ENCODE data around the gene ZNF212.
"Not testable (repeated sequence)": the region's sequence is repeated elsewhere in the genome, so short reads cannot be mapped to it uniquely, and the experiment has no call there.

The ZNF212 gene

DNA sequence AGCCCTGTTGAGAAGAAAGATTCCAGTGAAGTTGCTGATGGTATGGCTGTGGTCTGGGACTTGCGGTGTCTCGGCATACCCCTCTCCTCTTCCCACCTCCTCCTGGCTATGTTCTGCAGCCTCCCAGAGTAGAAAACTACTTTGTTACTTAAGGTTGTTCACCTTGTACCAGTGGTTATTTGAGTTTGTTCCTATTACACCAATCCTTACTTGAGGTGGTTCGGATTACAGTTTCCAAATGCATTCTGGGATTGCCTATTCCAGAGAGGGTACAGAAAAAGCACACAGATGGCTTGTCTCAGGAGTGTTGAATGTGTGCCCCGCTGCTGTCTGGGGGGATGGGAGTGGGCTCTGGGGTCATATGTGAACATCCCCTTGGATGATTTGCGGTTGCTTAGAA, 15.7 kb downstream of the ZNF212 start:
- no peak for DNase-seq

DNA sequence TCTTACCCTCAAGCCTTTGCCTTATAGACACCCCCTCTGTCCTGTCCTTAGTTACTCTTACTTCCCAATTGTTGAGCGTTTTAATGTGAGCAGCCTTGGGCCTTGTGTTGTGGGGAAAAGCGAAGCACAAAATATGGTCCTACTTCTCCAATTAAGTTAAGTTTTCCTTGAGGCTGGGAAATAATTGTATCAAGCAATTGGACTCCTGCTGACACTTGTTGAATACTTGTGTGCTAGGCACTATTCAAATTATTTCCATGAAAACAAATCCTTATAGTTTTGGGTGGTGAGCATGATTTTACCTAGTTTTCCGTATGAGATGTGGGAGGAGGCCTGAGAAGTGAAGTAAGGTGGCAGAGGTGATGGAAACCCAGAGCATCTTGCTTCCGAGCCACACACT, 17.1 kb downstream of the ZNF212 start:
- no peak for DNase-seq

DNA sequence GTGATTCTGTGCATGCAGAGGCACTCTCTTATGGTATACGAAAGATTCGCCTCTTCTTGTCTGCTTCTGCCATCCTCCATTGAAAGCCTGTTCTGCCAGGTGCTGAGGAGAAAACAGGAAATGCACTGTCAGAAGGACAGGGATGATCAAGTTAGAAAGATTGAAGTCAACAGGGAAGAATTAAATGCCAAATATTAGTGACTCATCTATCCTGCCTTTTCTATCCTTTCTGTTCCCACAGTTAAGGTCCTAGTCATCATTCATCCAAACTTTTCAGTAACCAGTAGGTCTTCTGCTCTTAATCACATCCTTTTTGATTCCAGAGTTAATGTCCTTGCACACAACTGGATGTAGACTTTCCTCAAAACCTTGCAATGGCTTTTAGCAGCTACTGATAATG, 17.7 kb downstream of the ZNF212 start:
- DNase-seq = no peak

DNA sequence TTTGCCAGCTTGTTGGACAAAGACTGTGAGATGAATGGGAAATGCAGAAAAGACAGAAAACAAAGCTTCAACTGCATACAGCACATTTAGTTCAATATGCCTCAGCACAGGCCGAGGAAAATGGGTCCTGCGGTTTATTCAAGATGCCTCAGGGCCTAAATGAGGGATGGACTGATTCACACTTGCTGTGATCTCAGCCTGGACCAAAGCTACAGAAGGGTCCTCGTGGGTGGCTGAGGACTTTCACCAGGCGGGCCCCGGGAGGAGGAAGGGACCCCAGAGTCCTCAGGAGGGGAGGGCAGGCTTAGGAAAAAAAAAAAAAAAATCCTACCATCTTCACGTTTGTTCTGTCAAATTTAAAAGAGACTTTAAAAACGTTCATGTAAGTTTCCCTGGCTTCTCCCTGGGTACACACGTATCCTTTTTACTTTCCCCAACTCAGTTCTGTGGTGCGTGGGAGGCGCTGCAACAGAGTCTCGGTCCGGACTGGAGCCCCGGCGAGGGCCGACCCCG, 21.9 kb downstream of the ZNF212 start:
- peak; percentile 66 for DNase-seq

DNA sequence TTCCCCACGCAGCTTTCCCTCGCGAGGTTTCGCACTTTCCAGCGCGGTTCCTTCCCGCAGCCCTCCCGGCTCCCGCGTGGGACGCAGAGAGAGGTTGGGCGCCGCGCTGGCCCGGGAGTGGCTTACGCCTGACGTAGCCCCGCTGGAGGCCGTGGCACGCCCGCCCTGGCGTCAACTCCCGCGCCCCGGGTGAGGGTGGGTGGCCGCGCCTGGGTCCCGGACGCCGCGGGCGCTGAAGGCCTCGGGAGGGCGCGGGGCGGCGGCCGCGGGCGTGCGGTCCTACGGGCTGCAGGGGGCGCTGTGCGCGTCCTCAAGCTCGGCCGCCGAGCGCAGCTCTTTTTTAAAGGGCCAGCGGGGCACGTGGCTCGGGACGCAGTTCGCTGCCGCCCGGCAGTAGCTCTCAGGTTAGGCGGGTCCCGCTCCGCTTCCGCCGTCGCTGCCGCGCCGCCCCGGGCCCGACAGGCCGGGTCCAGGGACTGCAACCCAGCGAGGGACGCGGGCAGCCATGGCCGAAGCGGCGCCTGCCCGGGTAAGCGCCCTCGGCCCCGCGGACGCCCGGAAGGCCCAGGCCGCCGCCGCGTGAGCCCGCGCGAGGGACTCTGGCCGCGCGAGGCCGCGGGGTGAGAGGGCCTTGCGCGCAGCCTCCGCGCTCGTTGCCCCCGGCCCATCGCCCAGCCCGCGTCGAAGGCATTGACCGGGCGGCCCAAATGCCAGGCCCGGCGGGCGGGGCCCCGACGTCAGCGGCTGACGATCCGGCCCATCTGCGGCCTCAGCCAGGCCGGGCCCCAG, 22.6 kb downstream of the ZNF212 start, which contains the start of gene ZNF783:
Gene ZNF783, plus strand, starts transcription at position 368 of the 789 bp plus-strand sequence. Its CDS starts 138 bp downstream, at position 506.
- peak; percentile 96 for DNase-seq

DNA sequence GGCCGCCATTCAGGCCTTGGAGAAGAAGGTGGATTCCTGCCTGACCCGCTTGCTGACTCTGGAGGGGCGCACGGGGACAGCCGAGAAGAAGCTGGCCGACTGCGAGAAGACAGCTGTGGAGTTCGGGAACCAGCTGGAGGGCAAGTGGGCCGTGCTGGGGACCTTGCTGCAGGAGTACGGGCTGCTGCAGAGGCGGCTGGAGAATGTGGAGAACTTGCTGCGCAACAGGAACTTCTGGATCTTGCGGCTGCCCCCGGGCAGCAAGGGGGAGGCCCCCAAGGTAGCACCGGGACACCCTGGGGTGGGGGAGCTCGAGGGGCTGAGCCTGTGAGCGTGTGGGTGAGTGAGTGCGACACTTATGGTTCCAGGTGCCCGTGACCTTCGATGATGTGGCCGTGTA, 27.0 kb downstream of the ZNF212 start:
- no peak for DNase-seq

DNA sequence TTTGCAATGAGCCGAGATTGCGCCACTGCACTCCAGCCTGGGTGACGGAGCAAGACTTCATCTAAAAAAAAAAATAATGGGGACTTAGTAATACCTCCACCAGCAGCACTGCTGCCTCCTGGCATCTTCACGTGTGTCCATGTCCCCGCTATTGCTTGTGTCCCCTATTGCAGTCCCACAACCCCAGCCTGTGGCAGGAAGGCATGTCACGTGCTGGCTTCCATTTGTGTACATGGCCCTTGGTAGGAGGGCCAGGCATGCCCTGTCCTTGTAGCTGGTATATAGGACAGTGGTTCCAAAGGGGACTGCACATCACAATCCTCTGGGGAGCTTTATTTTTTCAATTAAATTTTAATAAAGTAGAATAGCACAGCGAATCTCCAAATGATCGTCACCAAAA, 28.3 kb downstream of the ZNF212 start:
- DNase-seq = no peak

DNA sequence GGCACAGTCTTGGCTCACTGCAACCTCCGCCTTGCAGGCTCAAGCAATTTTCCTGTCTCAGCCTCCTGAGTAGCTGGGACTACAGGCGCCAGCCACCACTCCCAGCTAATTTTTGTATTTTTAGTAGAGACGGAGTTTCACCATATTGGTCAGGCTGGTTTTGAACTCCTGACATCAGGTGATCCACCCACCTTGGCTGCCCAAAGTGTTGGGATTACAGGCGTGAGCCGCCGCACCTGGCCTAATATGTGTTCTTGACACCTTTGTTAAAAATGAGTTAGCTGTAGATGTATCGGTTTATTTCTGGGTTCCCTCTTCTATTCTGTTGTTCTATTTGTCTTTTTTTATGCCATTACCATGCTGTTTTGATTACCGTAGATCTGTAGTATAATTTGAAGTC, 35.0 kb downstream of the ZNF212 start:
- not testable (repeated sequence) for DNase-seq

DNA sequence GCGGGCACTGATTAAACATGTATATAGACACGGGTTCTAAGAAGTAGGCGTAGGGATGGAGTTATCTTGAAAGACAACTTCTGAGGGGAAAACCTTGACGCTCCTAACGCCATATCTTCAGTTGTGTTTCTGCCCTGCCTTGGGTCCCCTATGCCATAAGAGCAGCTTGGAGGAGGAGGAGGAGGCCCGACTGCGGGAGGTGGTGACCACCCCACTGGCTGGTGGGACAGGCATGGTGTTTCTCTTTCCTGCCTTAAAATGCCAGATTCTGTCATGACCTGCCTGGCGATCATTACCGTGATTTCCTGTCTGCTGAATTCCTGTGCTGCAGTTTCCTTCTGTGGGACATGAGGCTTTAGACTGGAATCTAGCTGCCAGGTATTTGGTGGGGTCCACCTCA, 38.4 kb downstream of the ZNF212 start:
- no peak for DNase-seq

DNA sequence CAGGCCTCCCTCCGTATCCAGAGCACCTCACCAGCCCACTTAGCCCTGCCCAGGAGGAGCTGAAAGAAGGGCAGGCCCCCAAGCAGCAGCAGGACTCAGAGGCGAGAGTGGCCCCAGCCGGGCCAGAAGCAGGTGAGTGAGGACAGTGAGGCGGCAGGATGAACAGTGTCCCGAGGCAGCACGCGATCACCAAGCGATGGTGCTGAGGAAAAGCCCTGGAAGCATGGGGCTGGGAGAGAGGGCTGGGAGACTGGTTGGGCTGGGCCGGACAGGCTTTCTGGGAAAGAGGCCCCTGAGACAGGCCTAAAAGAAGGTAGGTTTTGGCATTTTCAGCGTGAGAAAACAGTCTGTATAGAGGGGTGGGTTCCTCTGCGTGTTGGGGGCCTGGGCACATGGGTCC, 38.9 kb downstream of the ZNF212 start:
- DNase-seq = no peak

DNA sequence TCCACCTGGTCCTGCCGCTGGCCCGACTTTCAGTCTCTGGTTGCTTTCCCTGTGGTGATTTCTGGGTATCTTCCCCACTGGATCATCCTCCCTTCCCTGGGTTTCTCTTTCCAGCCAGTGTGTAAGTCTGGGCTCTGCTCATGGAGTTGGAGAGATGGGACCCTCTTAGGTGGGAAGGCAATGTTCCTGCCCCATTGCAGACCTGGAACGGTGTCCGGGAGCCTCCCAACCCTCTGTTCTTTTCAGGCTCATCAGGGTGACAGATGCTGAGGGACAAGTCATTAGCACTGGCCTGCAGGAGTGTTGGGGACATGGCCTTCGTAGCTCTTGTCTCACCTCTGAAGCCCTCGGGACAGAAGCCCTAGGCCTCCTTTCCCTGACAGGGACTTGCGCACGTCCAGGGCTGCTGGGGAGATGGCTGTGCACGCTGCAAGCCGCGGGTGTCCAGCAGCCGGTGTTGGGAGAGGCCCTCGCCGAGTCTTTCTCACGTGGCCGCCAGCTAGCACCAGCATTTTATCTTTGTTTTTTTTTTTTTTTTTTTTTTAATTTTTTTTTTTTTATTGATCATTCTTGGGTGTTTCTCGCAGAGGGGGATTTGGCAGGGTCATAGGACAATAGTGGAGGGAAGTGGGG, 39.8 kb downstream of the ZNF212 start:
- no peak for DNase-seq

DNA sequence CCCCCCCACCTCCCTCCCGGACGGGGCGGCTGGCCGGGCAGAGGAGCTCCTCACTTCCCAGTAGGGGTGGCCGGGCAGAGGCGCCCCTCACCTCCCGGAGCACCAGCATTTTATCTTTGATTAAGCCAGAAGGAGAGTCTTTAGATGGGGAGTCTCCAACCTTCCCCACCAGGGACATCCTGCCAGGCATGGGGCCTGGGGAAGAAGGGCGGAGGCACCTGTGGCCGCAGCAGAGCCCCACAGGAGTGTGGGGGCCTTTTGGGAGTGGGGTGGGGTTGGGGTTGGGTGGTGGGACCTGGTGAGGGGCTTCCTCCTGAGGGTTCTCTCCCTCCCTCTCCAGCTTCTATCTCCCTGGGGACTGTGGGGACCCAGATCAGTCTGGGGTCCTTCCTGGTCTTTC, 40.7 kb downstream of the ZNF212 start:
- no peak for DNase-seq

DNA sequence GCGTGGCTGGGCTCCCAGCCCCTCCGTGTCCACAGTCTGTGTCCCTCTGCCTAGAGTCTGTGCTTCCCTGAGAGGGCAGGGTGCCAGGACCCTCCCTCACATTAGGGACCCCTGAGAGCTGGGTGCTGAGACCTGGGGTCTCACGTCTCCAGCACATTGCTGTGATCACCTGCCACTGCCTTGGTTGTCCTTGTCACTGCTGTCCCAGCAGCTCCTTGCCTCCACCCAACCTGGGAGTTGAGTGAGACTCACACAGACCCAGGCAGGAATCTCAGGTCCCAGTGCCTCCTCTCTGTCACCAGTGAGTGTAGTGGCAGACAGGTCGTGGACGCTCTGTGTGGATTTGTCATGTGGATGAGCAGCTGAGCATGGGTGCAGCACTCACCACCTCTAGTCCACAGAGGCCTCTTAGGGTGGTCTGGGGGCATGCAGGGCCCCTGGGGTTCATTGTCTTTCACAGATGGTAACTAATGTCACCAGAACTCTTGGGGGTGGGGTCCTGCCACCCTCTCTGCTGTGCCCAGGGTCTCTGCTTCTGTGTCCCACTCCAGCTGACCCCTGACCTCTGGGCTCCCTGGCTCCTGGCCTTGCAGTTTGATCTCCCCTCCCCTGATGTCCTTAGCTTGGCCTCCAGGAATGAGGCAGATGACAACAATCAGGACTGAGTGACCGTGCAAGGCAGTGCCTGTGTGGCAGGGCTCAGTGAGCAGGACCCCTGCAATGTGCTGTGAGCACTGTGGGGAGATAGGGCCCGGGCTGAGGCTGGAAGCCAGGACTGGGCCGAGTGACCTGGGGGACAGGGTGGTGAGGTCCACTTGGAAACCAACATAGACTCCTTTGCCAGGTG, 41.4 kb downstream of the ZNF212 start:
- no peak for DNase-seq

DNA sequence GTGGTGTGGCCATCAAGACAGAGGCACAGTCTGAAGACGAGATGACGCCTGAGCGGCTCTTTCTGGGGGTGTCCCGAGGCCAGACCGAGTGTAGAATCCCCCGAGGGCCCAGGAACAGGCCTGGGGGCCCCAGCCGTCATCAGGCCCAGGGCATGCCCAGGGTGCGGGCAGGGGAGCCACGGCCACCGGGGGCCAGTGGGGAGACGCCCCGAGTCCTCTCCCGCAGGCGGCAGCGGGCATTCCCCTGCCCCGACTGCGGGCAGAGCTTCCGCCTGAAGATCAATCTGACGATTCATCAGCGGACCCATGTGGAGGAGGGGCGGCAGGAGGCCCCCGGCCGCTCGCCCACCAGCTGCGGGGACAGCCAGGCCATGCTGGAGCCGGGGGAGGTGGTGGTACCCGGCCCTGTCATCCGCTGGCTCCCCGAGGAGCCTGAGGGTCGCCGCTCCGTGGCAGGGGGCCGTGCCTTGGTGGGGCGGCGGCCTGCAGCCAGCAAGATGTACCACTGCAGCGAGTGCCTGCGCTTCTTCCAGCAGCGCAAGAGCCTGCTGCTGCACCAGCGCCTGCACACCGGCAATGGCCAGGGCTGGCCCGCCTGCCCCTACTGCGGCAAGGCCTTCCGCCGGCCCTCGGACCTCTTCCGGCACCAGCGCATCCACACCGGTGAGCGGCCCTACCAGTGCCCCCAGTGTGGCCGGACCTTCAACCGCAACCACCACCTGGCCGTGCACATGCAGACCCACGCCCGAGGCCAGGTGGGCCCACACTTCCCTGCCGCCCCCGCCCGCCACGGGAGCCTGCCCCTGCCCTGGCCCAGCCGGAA, 42.3 kb downstream of the ZNF212 start:
- DNase-seq = no peak

DNA sequence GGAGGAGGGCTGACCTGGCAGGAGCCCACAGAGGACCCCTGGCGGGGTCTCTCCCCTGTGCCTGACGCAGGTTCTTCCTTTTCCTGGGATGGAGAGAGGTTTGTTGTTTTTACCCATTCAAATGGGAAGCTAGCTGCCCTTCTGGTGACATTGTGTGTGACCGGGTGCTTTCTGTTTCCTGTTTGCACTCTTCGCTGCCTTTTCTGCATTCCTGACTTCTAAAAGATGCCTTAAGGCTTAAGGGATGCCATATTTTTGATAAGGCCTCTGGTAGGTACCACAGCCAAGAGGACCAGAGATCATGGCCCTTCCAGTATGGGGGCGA, 42.8 kb downstream of the ZNF212 start:
- no peak for DNase-seq

DNA sequence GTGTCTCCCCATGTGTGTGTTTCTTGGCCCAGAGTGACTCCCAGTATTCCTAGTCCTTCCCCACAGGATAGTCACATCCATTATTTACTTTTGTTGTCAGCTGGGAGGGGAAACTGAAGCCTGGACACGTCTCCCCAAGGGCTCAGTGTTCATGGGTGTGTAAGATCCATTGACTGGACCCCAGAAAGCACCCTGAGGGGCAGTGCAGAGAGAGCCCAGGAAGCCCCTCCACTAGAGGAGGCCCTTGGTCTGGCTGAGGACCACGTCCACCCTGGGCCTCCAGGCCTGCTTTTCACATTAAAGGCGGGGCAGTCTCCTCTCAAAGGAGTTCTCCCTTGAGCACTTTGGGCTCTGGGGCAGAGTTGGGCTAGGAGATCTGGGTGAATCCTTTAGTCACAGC, 43.9 kb downstream of the ZNF212 start:
- DNase-seq = no peak

DNA sequence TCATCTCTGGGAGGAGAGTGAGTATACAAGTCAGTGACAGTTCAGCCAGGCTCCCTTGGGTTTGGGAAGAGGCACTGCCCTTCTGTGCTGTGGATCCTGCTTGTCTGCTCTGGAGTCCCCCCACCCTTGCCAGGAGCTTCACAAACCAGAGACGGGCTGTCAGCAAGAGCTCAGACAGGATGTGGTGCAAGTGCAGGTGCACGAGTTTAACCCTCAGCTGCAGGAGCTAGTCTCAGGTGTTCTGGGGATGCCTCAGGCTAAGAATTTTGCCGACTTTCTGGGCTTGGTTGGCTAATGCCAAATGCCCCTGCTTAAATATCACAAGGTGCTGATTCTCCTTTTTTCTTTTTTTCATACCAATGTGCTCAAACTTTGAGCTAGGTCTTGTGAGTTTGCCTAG, 44.9 kb downstream of the ZNF212 start:
- peak; percentile 68 for DNase-seq

DNA sequence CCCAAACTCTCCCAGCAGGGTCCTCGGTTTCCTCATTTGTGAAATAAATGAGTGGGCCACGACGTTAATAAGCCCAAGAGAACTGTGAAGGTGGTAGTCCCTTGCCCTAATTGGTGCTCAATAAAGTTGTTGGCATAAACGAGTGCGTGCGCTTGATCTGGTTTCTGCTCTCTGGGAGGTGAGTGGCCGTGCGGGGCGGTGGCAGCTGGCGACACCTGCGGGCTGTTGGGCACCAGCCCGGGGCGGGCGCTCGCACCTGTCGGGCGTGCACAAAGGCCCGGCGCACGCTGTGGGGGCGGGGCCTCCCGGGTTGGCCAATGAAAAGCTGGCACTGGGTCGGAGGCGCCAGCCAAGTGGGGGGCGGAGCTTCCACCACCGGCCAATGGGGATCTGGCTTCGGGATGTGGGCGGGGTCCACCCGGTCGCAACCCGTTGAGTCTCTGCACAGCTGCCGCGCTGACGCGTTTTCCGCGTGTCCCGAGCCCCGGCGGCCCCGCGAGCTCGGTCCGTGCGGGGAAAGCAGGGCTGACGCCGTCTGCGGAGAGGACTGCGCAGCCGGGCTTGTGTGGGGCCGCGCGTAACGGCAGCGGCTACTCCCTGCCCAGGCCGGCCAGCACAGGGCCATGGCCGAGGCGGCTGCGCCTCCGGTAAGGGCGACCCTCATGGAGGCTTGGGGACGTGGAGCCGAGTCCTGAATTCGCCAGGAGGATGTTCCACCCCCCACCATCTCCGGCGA, 45.6 kb downstream of the ZNF212 start:
- DNase-seq = peak; percentile 99

DNA sequence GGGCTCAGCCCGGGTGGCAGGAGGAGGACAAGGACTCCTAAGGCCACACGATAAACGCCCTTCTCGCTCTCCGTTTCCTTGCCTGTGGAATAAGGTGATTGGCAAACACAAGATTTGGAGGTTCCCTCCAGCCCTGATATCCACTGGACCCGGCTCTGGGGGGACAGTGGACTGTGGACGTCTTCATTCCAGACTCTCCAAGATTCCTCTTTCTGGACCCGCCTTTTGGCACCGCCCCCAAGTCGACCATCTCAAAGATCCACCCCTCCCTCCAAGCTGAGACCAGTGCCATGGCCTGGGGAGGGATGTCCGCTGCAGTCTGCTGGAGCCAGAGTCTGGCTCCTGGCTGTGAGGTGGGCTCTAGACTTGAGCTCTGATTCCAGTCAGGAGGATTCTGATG, 46.2 kb downstream of the ZNF212 start:
- peak; percentile 60 for DNase-seq

DNA sequence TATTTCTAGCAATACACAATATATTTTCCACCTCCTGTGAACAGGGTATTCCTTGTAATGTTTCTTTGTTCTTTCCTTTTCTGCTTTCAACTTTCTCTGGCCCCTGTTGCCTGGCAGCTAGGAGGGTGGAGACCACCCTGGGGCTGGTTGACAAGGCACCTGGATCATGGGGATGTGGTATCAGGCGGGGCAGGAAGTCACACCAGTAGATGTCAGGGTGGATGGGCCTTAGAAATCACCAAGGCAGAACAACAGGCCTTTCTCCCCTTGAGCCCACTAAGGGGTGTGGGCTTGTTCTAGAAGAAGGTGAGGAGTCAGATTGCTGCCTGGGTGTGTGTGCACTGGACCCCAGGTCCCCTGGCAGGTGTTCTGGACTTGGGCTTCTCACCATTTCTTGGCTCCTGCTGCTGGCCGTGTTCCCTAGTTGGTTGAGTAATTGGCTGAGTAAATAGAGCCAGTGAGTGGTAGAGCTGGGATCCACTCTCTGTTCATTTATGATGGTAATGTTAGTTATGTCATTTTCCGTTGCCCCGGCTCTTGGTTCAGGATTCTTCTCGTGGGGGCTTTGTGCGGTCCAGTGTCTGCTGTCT, 47.5 kb downstream of the ZNF212 start:
- DNase-seq = peak; percentile 21

DNA sequence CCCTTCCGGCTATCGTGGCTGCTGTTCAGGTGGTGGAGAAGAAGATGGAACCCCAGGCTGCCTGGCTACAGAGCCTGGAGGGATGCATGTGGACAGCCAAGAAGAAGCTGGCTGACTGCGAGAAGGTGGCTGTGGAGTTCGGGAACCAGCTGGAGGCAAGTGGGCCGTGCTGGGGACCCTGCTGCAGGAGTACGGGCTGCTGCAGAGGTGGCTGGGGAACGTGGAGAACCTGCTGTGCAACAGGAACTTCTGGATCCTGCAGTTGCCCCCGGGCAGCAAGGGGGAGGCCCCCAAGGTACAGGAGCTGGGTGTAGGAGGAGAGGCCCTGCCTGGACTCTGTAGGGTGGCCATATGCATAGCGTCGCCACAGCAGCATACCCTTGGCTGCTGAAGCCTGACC, 48.2 kb downstream of the ZNF212 start:
- DNase-seq = no peak

DNA sequence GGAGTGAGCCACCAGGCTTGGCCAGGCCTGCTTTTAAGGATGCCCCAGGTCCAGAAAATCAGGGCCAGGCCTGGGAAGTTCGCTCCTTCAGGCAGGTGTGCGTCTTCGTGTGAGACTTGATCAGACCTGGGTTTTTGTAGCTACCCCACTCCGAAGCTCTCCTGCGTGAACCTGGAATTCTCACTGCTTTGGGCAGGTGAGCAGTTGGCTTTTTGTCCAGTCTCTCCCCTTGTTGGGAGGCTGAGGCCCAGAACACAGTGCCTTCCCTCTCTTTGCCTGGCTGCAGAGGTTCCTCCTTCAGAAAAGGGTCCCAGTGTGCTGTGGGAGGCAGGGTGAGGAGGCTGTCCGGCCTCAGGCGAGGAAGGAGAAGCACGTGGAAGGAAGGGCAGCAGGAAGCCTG, 49.8 kb downstream of the ZNF212 start:
- DNase-seq = no peak

All from NCI-H69 (cell line).